Right hindlimb (tissue), 1 donor: Measurements from ENCODE around the gene CNOT3.

Source experiments
- DNase-seq: peaks from one replicate; pipeline ENCODE4 v3.0.0-alpha.2; 2018

CNOT3 gene

DNA sequence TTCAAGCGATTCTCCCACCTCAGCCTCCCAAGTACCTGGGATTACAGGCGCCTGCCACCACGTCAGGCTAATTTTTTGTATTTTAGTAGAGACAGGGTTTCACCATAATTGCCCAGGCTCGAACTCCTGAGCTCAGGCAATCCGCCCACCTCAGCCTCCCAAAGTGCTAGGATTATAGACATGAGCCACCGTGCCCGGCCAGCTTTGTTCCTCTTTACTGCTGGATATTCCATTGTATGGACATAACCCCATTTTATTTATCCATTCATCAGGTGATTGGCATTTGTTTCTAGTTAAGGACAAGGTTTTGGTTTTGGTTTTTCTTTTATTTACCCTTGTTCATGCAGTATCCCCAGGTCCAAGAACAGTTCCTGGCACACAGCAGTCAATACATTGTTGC, 59.0 kb downstream of the CNOT3 start:
- DNase-seq: no peak

DNA sequence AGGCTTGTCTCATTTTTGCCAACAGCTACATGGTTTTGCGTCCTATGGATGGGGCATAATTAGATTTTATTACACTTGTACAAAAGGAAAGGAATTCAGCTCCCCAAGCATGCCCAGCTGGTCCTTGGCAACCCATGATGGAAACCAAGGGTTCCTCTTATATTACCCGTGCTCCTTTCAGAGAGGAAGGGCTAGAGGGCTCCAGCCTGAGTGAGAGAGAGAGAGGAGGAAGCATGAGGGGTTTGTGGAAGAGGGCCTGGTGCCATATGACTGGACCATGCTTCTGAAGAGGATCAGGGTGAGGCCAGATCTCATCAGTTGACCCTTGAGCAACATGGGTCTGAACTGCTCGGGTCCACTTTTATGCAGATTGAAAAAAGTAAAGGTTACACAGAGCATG, 59.6 kb downstream of the CNOT3 start:
- DNase-seq: no peak

DNA sequence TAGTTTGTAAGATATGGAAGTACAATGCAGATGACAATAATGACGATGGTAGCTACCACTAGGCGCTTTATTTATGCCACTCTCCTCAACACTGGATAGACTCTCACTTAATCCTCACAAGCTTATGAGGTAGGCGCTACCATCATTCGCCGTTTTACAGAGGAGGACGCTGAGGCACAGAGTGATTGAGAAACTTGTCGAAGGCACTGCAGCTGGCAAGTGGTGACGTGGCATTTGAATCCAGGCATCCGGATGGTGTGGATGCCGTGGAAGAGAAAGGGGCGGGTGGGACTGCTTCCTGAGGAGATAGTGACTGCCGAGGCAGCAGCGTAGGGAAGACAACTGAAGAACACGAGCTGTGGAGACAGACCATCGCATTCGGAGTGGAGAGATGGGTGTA, 61.8 kb downstream of the CNOT3 start:
- DNase-seq: no peak

DNA sequence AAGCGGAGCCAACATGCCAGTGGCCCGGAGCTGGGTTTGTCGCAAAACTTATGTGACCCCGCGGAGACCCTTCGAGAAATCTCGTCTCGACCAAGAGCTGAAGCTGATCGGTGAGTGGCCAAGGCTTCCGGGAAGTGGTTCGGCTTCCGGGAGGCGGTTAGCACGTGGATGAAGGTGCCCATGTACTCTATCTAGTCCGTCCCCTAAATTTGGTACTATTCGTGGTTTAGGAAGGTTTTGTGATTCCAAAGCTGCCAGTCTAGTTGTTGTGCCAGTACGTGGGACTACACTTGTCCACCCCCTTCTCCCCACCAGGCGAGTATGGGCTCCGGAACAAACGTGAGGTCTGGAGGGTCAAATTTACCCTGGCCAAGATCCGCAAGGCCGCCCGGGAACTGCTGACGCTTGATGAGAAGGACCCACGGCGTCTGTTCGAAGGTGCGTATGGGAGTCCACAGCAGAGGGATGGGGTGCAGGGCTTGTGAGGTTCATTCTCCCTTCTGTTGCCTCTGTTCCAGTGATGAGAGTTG, 63.7 kb downstream of the CNOT3 start:
- DNase-seq: no peak

DNA sequence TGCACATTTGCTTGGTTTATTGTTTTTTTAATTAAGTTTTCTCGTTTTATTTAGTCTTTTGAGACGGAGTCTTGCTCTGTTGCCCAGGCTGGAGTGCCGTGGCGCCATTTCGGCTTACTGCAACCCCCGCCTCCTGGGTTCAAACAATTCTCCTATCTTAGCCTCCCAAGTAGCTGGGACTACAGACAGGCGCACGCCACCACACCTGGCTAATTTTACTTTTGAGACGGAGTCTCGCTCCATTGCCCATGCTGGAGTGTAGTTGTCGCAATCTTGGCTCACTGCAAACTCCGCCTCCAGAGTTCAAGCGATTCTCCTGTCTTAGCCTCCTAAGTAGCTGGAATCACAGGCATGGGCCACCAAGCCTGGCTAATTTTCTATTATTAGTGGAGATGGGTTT, 64.4 kb downstream of the CNOT3 start:
- DNase-seq: no peak

DNA sequence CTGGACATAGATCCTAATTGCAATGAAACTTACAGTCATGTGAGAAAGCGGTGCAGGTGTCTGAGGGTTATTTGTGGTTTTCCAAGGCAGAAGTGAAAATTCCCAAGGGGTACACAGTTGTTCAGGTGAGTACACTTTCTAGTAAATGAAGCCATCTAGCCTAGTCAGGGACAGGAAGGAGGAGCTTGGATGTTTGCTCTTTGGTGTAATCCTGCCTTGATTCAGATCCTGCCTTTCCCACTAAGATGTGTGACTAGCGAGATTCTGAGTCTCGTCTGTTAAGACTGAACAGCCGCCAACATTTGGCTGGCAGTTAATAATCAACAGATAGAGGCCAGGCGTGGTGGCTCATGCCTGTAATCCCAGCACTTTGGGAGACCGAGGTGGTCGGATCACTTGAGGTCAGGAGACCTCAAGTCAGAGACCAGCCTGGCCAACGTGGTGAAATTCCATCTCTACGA, 65.6 kb downstream of the CNOT3 start:
- no peak for DNase-seq

DNA sequence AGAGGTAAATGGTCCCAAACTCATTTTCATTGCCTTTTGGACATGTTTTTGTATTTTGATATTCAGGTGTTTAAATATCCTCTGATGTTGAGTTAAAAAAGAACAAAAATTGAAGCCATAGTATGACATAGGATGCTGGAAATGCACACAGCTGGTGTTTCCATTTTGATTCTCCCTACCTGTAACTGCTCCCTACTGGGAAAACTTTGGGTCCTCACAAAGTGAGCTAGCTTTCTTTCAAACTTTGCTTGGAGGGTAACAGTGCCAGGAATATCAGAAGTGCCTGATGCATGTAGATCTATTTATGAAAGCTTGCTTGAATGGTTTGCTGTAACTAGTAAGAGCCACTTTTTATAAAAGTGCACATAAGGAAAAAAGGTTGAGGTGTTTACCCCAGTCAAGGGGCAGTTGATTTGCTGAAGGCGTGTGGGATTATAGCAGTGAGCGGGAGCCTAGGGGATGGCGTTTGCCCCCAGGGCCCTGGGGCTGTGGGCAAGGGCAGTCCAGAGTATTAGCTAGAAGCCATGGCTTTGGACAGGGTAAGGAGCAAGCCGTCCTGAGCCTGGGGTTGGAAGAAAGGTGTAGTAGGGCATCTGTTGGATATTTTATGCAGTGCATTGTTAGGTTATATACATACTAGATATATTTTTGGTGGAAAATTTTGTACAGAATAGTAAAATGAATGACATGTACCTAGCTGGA, 67.4 kb downstream of the CNOT3 start:
- no peak for DNase-seq
